GM19328 (cell line): Measurements from ENCODE around the gene BLCAP.
"Not testable (repeated sequence)": the region's sequence is repeated elsewhere in the genome, so short reads cannot be mapped to it uniquely, and the experiment has no call there.

Experiments used
- ATAC-seq: cut with Tn5 transposase; IDR thresholded peaks from one replicate; pipeline ENCODE4 v1.9.1; 2021; ENCODE audit warnings: mild to moderate bottlenecking, moderate library complexity; ENCODE audit not compliant: unreplicated experiment

Gene BLCAP

GRCh38 chr20:37490663-37491350 is 36.9 kb downstream of the BLCAP start:
- ATAC-seq, result no peak

DNA sequence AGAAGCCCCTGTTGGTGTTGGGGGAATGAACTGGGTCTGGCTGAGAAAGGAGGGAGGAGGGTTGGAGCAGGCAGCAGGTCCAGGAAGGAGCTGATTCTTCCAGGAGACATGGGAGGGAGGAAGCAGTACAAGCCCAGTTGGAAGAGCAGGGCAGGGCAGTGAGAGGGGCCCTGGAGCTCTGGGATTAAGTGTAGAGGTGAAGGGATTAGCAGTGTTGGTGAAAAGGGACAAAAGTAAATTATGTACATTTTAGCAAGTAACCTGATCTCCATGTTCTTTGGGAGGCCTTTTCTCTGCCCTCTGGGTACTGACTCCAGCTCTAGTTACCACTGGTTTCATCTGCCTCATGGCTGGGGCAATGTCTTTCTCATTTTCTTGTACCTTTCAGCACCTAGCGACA is 41.5 kb downstream of the BLCAP start:
- not testable (repeated sequence) for ATAC-seq

DNA sequence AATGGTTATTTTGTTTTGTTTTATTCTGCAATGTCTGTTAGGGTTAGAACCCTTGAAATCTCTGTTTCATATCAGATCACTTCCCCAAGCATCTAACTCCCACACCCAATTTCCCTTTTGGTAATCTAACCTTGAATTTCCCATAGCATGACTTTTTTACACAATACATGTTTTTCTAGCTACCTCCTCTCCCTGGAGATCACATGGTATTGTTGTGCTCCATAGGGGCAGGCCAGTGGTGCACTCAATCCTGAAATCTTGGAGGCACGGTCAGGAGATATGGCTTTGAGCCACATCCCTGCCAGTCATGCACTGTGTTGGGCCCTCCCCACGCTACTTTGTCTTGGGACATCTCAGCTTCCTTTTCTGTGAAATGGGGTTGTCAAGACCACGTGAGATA is 43.3 kb downstream of the BLCAP start:
- ATAC-seq, result no peak

DNA sequence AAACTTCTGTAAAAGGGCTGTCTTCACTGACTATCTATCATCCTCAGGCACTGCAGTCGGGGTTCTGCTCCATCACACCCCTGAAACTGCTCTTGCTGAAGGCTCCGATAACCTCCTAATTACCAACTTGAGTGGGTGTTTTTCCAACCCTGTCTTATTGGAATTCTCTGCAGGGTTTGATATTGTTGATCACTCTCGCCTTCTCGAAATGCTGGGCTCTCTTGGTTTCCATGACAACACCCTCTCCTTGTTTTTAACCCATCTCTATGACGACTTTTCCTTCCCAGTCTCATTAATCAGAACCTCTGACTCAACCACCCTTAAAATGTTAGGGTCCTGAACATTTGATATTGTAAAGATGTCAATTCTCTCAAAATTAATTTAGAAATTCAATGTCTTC is 46.1 kb downstream of the BLCAP start:
- no peak for ATAC-seq

DNA sequence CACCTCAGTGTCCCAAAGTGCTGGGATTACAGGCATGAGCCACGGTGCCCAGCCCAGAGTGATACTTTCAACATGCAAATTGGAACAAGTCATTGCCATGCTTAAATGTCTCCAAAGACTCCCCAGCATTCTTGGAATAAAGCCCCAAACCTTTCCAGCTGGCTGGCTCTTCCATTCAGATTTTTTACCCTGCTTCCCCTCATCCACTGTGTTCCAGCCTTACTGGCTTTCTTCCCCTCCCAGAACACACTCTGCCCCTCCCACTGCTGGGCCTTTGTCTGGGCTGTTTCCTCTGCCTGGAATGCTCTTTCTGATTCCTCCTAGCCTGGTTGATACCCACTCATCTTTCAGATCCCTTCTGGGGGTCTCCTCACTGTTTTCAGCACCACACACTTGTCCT is 46.8 kb downstream of the BLCAP start:
- no peak for ATAC-seq

GRCh38 chr20:37479925-37480691 is 47.6 kb downstream of the BLCAP start:
- no peak for ATAC-seq

- ATAC-seq, result no peak
Observed at GRCh38 chr20:37479266-37479665, 48.4 kb downstream of the BLCAP start.

- no peak for ATAC-seq
Observed at GRCh38 chr20:37477041-37477440, 50.6 kb downstream of the BLCAP start.

- no peak for ATAC-seq
Observed at GRCh38 chr20:37475252-37475651, 52.4 kb downstream of the BLCAP start.

DNA sequence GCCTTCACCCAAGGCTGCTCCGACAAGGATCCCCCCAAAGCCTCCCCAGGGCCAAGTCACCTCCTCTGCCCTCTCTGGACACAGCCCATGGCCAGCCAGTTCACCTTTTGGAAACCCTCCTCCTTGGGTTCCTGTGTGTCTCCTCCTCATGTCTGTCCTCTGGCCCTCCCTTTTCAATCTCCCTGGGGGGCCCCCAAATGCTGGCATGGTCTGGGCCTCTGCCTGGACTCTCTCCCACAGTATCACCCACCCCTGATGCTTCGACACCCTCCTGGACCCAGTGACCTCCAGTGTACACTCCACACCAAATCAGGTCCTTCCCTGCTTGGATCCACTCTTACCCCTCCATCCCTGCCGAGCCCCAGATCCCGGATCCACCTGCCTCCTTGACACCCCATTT is 53.3 kb downstream of the BLCAP start:
- no peak for ATAC-seq

- ATAC-seq, result no peak
Observed at GRCh38 chr20:37473249-37474000, 54.3 kb downstream of the BLCAP start.

DNA sequence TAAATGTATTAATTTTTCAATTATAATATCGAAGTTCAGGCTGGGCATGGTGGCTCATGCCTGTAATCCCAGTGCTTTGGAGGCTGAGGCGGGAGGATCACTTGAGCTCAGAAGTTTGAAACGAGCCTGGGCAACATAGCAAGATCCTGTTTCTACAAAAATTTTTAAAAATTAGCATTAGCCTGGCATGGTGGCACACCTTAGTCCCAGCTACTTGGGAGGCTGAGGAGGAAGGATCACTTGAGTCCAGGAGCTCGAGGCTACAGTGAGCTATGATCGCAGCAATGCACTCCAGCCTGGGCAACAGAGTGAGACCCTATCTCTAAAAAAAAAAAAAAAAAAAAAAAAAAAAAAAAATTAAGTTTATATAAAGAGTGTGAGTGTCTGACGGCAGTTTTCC is 55.2 kb downstream of the BLCAP start:
- ATAC-seq, result not testable (repeated sequence)

DNA sequence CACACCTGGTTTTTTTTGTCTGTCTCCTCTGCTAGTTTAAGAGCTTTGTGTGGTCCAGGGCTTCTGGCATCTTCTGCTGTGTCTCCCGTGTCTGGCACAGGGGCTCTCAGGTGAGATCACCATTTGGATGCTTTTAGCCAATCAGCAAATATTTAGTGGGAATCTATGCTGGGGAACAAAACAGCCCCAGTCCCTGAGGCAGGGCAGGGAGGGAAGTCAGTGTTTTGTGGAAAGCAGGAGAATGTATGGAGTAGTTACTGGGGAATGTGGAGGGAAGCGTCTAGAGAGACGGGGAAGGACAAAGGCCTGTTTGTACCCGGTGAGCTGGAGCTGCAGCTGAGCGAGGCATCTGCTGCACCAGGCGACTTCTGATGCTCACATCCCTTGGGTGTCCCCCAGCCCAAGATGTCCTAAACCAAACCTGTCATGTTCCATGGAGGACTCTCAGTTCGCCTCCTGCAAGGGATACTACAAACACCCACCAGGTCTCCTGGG is 55.9 kb downstream of the BLCAP start:
- no peak for ATAC-seq

GRCh38 chr20:37470190-37470589 is 57.5 kb downstream of the BLCAP start:
- ATAC-seq, result not testable (repeated sequence)

DNA sequence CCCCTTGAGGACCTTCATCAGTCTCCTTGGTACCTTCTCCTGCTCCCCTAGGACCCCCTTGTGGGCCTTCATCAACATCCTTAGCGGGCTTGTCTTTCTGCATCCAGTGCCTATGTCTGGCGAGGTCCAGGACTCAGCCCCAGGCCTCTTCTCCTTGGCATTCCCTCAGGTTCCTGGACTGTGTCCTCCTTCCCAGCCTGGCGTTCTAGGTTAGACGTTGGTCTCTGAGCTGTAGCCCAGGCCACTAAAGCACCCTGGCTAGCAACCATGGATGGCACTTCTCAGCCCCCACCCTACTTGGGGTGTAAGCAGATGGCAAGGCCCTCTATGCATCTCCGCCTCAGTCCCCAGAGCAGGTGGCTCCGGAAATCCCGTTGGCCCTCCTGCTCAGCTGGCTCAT is 58.1 kb downstream of the BLCAP start:
- no peak for ATAC-seq

- no peak for ATAC-seq
Observed at GRCh38 chr20:37468886-37469285, 58.8 kb downstream of the BLCAP start.
